ENCODE data around the gene MBOAT1. TPM values are rescaled to one million over a fixed set of nuclear protein-coding genes. Genes with fewer than 3 reads are reported as not detected.
A peak's percentile ranks its signal among the peaks of the same experiment; 100 is the strongest.

MBOAT1 gene
- total RNA-seq, 1 donor from 2014 or later = 3.0 TPM

DNA sequence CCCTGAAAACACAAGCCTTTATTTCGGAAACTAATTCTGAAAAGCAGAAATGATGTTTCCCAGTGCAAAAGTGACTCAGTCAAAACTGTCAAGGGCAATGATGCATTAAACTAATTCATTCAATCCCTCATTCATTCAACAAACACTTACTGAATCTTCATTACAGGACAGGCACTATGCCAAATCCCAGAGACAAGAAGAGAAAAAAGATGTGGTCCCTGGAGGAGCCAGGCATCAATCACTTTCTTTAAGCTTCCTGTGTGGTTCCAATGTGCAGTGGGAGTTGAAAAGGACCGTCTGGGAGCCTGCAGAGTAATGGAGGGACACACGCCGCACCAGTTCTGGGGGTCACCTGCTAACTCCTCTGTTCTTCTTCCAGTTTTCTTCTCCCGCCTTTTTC lies 113.1 kb downstream of the MBOAT1 start:
- Mint-ChIP-seq H3K4me1 (ENCODE audit: low read depth) (peaks cover 1% of the 10 kb centered on the region), H3K27ac (no peak overlapping the region), H3K9me3 (ENCODE audit: low read depth) (no peaks in the 10 kb centered on the region), H3K27me3 (peaks cover 10% of the 10 kb centered on the region), H3K4me3 (ENCODE audit: low read depth) (no peak overlapping the region), H3K36me3 (ENCODE audit: insufficient read depth) (peaks cover 1% of the 10 kb centered on the region)
- DNase-seq (ENCODE audit: low spot score, unreplicated experiment) = no peak
- TF ChIP-seq CTCF (IDR thresholded peaks at IDR 0.05; ENCODE audit: unreplicated experiment) = no peak

- Mint-ChIP-seq H3K36me3 (ENCODE audit: insufficient read depth) (peaks cover 1% of the 10 kb centered on the region), H3K4me1 (ENCODE audit: low read depth) (peaks cover 6% of the 10 kb centered on the region), H3K27ac (no peak overlapping the region), H3K4me3 (ENCODE audit: low read depth) (no peak overlapping the region), H3K9me3 (ENCODE audit: low read depth) (no peaks in the 10 kb centered on the region), H3K27me3 (peaks cover 10% of the 10 kb centered on the region)
- no peak for DNase-seq (ENCODE audit: low spot score, unreplicated experiment)
- no peak for TF ChIP-seq CTCF (IDR thresholded peaks at IDR 0.05; ENCODE audit: unreplicated experiment)
These were observed 113.9 kb downstream of the MBOAT1 start for GRCh38 chr6:20098267-20098876.

DNA sequence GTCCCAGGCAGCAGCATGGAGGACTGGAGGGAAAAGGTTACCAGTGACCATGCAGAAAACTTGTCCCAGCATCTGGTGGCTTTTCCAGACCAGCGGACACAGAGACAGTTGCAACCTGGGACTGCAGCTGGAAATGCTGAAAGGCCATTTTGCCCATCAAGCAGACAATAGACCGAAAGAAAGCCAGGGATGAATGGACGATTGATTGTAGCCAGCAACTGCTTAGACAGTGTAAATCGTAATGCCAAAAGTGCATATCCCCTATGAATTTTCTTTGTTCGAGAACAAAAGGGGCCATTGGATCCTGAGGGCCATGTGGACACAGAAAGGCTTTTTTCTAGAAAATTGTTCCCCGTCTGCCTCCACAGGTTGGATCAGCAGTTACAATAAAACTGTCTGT lies 115.7 kb downstream of the MBOAT1 start:
- H3K4me1 Mint-ChIP-seq (ENCODE audit: low read depth) = peaks cover 20% of the 10 kb centered on the region
- peaks cover 10% of the 10 kb centered on the region for H3K27me3 Mint-ChIP-seq
- no peak overlapping the region for H3K27ac Mint-ChIP-seq
- no peak overlapping the region for H3K4me3 Mint-ChIP-seq (ENCODE audit: low read depth)
- no peak for TF ChIP-seq CTCF (IDR thresholded peaks at IDR 0.05; ENCODE audit: unreplicated experiment)
- no peaks in the 10 kb centered on the region for H3K9me3 Mint-ChIP-seq (ENCODE audit: low read depth)
- H3K36me3 Mint-ChIP-seq (ENCODE audit: insufficient read depth) = no peaks in the 10 kb centered on the region
- no peak for DNase-seq (ENCODE audit: low spot score, unreplicated experiment)

- H3K27me3 Mint-ChIP-seq = peaks cover 10% of the 10 kb centered on the region
- H3K4me3 Mint-ChIP-seq (ENCODE audit: low read depth) = no peak overlapping the region
- no peak for TF ChIP-seq CTCF (IDR thresholded peaks at IDR 0.05; ENCODE audit: unreplicated experiment)
- H3K36me3 Mint-ChIP-seq (ENCODE audit: insufficient read depth) = no peaks in the 10 kb centered on the region
- H3K4me1 Mint-ChIP-seq (ENCODE audit: low read depth) = peaks cover 20% of the 10 kb centered on the region
- no peaks in the 10 kb centered on the region for H3K9me3 Mint-ChIP-seq (ENCODE audit: low read depth)
- no peak overlapping the region for H3K27ac Mint-ChIP-seq
- DNase-seq (ENCODE audit: low spot score, unreplicated experiment) = no peak
These were observed 116.8 kb downstream of the MBOAT1 start for GRCh38 chr6:20095436-20095835.

- peak overlapping the region; percentile 85 for H3K27ac Mint-ChIP-seq
- peaks cover 3% of the 10 kb centered on the region for H3K9me3 Mint-ChIP-seq (ENCODE audit: low read depth)
- DNase-seq (ENCODE audit: low spot score, unreplicated experiment) = no peak
- peaks cover 20% of the 10 kb centered on the region for H3K4me1 Mint-ChIP-seq (ENCODE audit: low read depth)
- peak; percentile 82 for TF ChIP-seq CTCF (IDR thresholded peaks at IDR 0.05; ENCODE audit: unreplicated experiment)
- H3K36me3 Mint-ChIP-seq (ENCODE audit: insufficient read depth) = peaks cover 1% of the 10 kb centered on the region
- H3K4me3 Mint-ChIP-seq (ENCODE audit: low read depth) = peak overlapping the region; percentile 29
- H3K27me3 Mint-ChIP-seq = peaks cover 4% of the 10 kb centered on the region
These were observed 120.2 kb downstream of the MBOAT1 start for GRCh38 chr6:20092071-20092566.
